Gastroesophageal sphincter (tissue), 3 donors: Measurements from ENCODE around the gene ALG1.
"Not testable (repeated sequence)": the region's sequence is repeated elsewhere in the genome, so short reads cannot be mapped to it uniquely, and the experiment has no call there.

Source experiments
- CTCF ChIP-seq, 4 experiments: fragments of 200-600 bp in 2 of 4; fragments of 450-650 bp in 2 of 4; sonication (generic) in 1 of 4; IDR thresholded peaks; one replicate each; pipeline ENCODE4 v1.5.1; 2017 to 2019; ENCODE audit warnings: antibody characterized with exemption in 4 of 4, mild to moderate bottlenecking in 2 of 4, moderate library complexity in 2 of 4
- POLR2A ChIP-seq, 2 donors: fragments of 450-650 bp; IDR thresholded peaks; one replicate each; pipeline ENCODE4 v1.6.1; 2017; ENCODE audit warnings: antibody characterized with exemption in 2 of 2, mild to moderate bottlenecking in 2 of 2, moderate library complexity in 1 of 2

DNA sequence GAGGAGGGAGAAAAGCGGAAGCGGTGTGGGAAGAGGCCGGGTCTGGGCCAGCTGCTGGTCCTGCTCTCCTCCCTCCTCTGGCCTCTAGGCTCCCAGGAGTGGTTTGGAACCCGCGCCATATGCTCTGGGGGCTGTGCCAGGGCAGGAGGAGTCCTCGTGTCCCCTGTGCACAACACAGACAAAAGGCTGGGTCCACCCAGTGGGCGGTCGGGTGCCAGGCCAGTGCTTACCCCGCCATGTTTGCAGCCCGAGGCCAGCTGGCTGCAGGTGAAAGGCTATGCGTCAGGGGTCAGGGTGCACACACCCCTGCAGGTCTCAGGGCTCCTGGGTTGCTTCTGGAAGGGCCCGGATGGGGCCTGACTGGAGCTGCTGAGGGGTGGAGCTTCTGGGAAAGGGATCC lies 8.8 kb downstream of the ALG1 start:
- TF ChIP-seq CTCF, POLR2A (IDR thresholded peaks at IDR 0.05): not testable (repeated sequence)
